ENCODE measurements around the gene BRSK1. TPM values are rescaled to one million over a fixed set of nuclear protein-coding genes. Genes with fewer than 3 reads are reported as not detected.

Gene BRSK1
- total and polyA plus RNA-seq, 2 of the 13 experiments (the other 11 are each of a cell fraction or from before 2014, with no cell fraction given), result 0.18 to 1.2 TPM

DNA sequence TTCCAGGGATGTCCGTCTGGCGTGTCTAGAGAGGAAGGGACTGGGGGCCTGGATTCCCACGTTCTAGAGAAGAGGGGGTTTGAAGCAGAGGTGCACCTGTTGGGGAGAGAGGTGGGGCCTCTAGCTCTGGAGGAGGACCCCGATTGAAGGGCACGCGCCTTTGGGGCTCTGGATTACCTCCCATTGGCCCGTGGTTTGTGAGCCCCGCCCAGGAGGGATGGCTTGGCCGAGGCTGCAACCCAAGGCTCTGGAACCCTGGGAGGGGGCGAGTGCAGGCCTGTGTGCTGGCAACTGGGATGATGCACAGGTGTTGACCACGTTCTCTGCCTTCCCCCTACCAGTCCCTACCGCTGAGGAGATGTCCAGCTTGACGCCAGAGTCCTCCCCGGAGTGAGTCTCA lies 21.2 kb downstream of the BRSK1 start:
- H3K36me3 ChIP-seq (replicated peaks in 1 of 2; ENCODE audit: control insufficient read depth in 1 of 2, insufficient read depth in 2 of 2, low read length in 2 of 2), result no peaks in the 10 kb centered on the region
- no peak overlapping the region for H3K4me3 ChIP-seq (replicated peaks in 1 of 3; ENCODE audit: insufficient read depth in 1 of 3, low read depth in 2 of 3, low read length in 3 of 3)
- no peaks in the 10 kb centered on the region for H3K79me2 ChIP-seq (ENCODE audit: insufficient read depth, low read length)
- no TSS peak for BruUV-seq (replicated peaks)
- TF ChIP-seq ZNF143 (CRISPR knock-in tag; IDR thresholded peaks at IDR 0.05), result no peak
- TF ChIP-seq ZNF263 (CRISPR knock-in tag; IDR thresholded peaks at IDR 0.05), result 0 out of 2 replicates have a peak, but pooled peaks have one; percentile 26
- intact Hi-C loops (cut with micrococcal nuclease; ENCODE audit: unreplicated experiment) (no loop called here), in situ Hi-C loops (cut with HindIII; ENCODE audit: extremely low pct_ligation_motif_present, low pct_unique_long_range_greater_than_20kb) (loop anchor here (5.0 kb wide), 1 partner anchor 112 kb away; no protein-coding TSS in a partner anchor)
- ATAC-seq (no peak), FAIRE-seq (no peak), DNase-seq (ENCODE audit: low spot score) (no peak)
- H3K4me1 ChIP-seq (ENCODE audit: insufficient read depth, low read length), result peaks cover 23% of the 10 kb centered on the region
- no peak overlapping the region for H3K9ac ChIP-seq (ENCODE audit: insufficient read depth, low read depth, low read length)
- CTCF ChIA-PET (ENCODE audit: low intra/inter-chr PET ratio, low total read pairs), result no interaction called here
- H3K27me3 ChIP-seq (ENCODE audit: control insufficient read depth in 1 of 2, insufficient read depth in 2 of 2, low read length in 2 of 2), result peaks cover 0 to 10% of the 10 kb centered on the region in 2 experiments; a peak in 2 of 5 replicates
- no peak overlapping the region for H3K4me2 ChIP-seq (ENCODE audit: low read depth, low read length)
- no peaks in the 10 kb centered on the region for H3K9me3 ChIP-seq (ENCODE audit: low read length)
- POLR2A ChIA-PET, result no interaction called here
- H2AFZ ChIP-seq (ENCODE audit: low read length), result no peak overlapping the region
- no peak overlapping the region for H3K27ac ChIP-seq (ENCODE audit: extremely low read length, insufficient read depth, low read length)
- no peaks in the 10 kb centered on the region for H4K20me1 ChIP-seq (ENCODE audit: insufficient read depth, low read length)
- 61% methylated on average over 10 of the region's 14 CpGs for WGBS (ENCODE audit: low lambda C conversion rate)

DNA sequence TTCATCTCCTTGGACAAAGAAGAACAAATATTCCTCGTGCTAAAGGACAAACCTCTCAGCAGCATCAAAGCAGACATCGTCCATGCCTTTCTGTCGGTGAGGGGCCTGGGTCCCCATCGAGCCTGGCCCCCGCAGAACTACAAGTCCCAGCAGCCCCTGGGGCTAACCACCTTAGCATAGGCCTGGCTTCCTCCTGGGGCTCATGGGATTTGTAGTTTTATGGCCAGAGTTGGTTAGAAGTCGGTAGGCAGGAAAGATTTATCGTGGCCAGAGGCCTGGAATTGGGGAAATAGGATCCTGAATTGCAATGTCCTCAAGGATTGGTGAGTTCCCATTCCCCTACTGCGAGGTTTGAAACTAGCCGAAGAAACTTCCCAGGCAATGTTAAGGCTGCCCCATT lies 21.7 kb downstream of the BRSK1 start:
- in situ Hi-C loops (cut with HindIII; ENCODE audit: extremely low pct_ligation_motif_present, low pct_unique_long_range_greater_than_20kb) (no loop called here), intact Hi-C loops (cut with micrococcal nuclease; ENCODE audit: unreplicated experiment) (no loop called here)
- Histone ChIP-seq H3K79me2 (ENCODE audit: insufficient read depth, low read length) (no peaks in the 10 kb centered on the region), H4K20me1 (ENCODE audit: insufficient read depth, low read length) (no peaks in the 10 kb centered on the region), H3K27me3 (ENCODE audit: control insufficient read depth in 1 of 2, insufficient read depth in 2 of 2, low read length in 2 of 2) (peaks cover 0 to 11% of the 10 kb centered on the region in 2 experiments; a peak in 2 of 5 replicates), H3K4me1 (ENCODE audit: insufficient read depth, low read length) (peaks cover 28% of the 10 kb centered on the region), H3K9ac (ENCODE audit: insufficient read depth, low read depth, low read length) (no peak overlapping the region), H2AFZ (ENCODE audit: low read length) (no peak overlapping the region), H3K4me2 (ENCODE audit: low read depth, low read length) (no peak overlapping the region), H3K27ac (ENCODE audit: extremely low read length, insufficient read depth, low read length) (no peak overlapping the region), H3K36me3 (replicated peaks in 1 of 2; ENCODE audit: control insufficient read depth in 1 of 2, insufficient read depth in 2 of 2, low read length in 2 of 2) (no peaks in the 10 kb centered on the region), H3K4me3 (replicated peaks in 1 of 3; ENCODE audit: insufficient read depth in 1 of 3, low read depth in 2 of 3, low read length in 3 of 3) (no peak overlapping the region), H3K9me3 (ENCODE audit: low read length) (no peaks in the 10 kb centered on the region)
- ChIA-PET CTCF (ENCODE audit: low intra/inter-chr PET ratio, low total read pairs) (no interaction called here), POLR2A (no interaction called here)
- 51% methylated on average over 9 of the region's 9 CpGs for WGBS (ENCODE audit: low lambda C conversion rate)
- peak; percentile 51 for ATAC-seq
- no peak for DNase-seq (ENCODE audit: low spot score)
- FAIRE-seq, result no peak
- BruUV-seq (replicated peaks), result no TSS peak
- TF ChIP-seq ZNF678 (CRISPR knock-in tag; IDR thresholded peaks at IDR 0.05) (no peak), ATRX (CRISPR knock-in tag; IDR thresholded peaks at IDR 0.05; ENCODE audit: borderline replicate concordance) (no peak), ZNF761 (CRISPR knock-in tag; conservative IDR thresholded peaks at IDR 0.05) (no peak), ESRRA (CRISPR knock-in tag; IDR thresholded peaks at IDR 0.05; ENCODE audit: low read depth) (no peak), ZNF660 (CRISPR knock-in tag; IDR thresholded peaks at IDR 0.05; ENCODE audit: borderline replicate concordance, low read depth) (no peak), PHF20 (CRISPR knock-in tag; IDR thresholded peaks at IDR 0.05) (no peak), ZNF777 (CRISPR knock-in tag; IDR thresholded peaks at IDR 0.05) (no peak), ZNF879 (CRISPR knock-in tag; IDR thresholded peaks at IDR 0.05) (no peak), HDAC1 (CRISPR knock-in tag; IDR thresholded peaks at IDR 0.05) (no peak), RBAK (CRISPR knock-in tag; IDR thresholded peaks at IDR 0.05) (no peak), ZNF781 (CRISPR knock-in tag; IDR thresholded peaks at IDR 0.05; ENCODE audit: borderline replicate concordance, not compliant biosample characterization) (no peak), RARA (CRISPR knock-in tag; IDR thresholded peaks at IDR 0.05) (no peak), ELF1 (CRISPR knock-in tag; IDR thresholded peaks at IDR 0.05) (peak; percentile 47; the same call in 1 of the 2 replicates)
- TF ChIP-seq, protein P1, sequence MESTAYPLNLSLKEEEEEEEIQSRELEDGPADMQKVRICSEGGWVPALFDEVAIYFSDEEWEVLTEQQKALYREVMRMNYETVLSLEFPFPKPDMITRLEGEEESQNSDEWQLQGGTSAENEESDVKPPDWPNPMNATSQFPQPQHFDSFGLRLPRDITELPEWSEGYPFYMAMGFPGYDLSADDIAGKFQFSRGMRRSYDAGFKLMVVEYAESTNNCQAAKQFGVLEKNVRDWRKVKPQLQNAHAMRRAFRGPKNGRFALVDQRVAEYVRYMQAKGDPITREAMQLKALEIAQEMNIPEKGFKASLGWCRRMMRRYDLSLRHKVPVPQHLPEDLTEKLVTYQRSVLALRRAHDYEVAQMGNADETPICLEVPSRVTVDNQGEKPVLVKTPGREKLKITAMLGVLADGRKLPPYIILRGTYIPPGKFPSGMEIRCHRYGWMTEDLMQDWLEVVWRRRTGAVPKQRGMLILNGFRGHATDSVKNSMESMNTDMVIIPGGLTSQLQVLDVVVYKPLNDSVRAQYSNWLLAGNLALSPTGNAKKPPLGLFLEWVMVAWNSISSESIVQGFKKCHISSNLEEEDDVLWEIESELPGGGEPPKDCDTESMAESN (CRISPR knock-in tag; conservative IDR thresholded peaks at IDR 0.05), result no peak
